HG03095 (cell line): ENCODE results near the gene HAUS8.
"Not testable (repeated sequence)": the region's sequence is repeated elsewhere in the genome, so short reads cannot be mapped to it uniquely, and the experiment has no call there.

Experiments
- ATAC-seq: cut with Tn5 transposase; IDR thresholded peaks from one replicate; pipeline ENCODE4 v1.9.1; 2021; ENCODE audit warnings: moderate library complexity; ENCODE audit not compliant: unreplicated experiment

The HAUS8 gene

GRCh38 chr19:17036640-17037039 is 38.6 kb downstream of the HAUS8 start:
- ATAC-seq = no peak

GRCh38 chr19:17035842-17036424 is 39.3 kb downstream of the HAUS8 start:
- ATAC-seq = no peak

GRCh38 chr19:17031741-17032140 is 43.5 kb downstream of the HAUS8 start:
- no peak for ATAC-seq

- no peak for ATAC-seq
Observed at GRCh38 chr19:17027535-17027975, 47.7 kb downstream of the HAUS8 start.

GRCh38 chr19:17026706-17027534 is 48.3 kb downstream of the HAUS8 start, which contains the start of gene CPAMD8:
CPAMD8 (minus strand) TSS chr19:17026810; CDS start chr19:17026642, 168 bp downstream.
- no peak for ATAC-seq

GRCh38 chr19:17025991-17026658 is 49.1 kb downstream of the HAUS8 start:
- no peak for ATAC-seq

- no peak for ATAC-seq
Observed at GRCh38 chr19:17025361-17025760, 49.9 kb downstream of the HAUS8 start.

GRCh38 chr19:17024941-17025340 is 50.3 kb downstream of the HAUS8 start:
- ATAC-seq = not testable (repeated sequence)

GRCh38 chr19:17023805-17024204 is 51.4 kb downstream of the HAUS8 start:
- no peak for ATAC-seq

- no peak for ATAC-seq
Observed at GRCh38 chr19:17022738-17023137, 52.5 kb downstream of the HAUS8 start.

- no peak for ATAC-seq
Observed at GRCh38 chr19:17021793-17022590, 53.3 kb downstream of the HAUS8 start.

GRCh38 chr19:17021328-17021727 is 53.9 kb downstream of the HAUS8 start:
- no peak for ATAC-seq

- no peak for ATAC-seq
Observed at GRCh38 chr19:17020823-17021222, 54.4 kb downstream of the HAUS8 start.

GRCh38 chr19:17020385-17020784 is 54.9 kb downstream of the HAUS8 start:
- ATAC-seq = no peak

GRCh38 chr19:17014212-17014861 is 60.9 kb downstream of the HAUS8 start:
- ATAC-seq = not testable (repeated sequence)

- ATAC-seq = no peak
Observed at GRCh38 chr19:17011485-17011884, 63.8 kb downstream of the HAUS8 start.

- no peak for ATAC-seq
Observed at GRCh38 chr19:17006579-17006978, 68.7 kb downstream of the HAUS8 start.

GRCh38 chr19:17005000-17005399 is 70.3 kb downstream of the HAUS8 start:
- no peak for ATAC-seq

- no peak for ATAC-seq
Observed at GRCh38 chr19:17004386-17004785, 70.9 kb downstream of the HAUS8 start.

GRCh38 chr19:17002455-17002854 is 72.8 kb downstream of the HAUS8 start:
- ATAC-seq = no peak
